HG03064 (cell line): ENCODE data around the gene EFR3B.
"Not testable (repeated sequence)": the region's sequence is repeated elsewhere in the genome, so short reads cannot be mapped to it uniquely, and the experiment has no call there.

Source experiments
- ATAC-seq: cut with Tn5 transposase; IDR thresholded peaks from one replicate; pipeline ENCODE4 v1.9.1; 2021; ENCODE audit warnings: low read depth; ENCODE audit not compliant: unreplicated experiment

Gene EFR3B

GRCh38 chr2:25103287-25103871 lies 61.5 kb downstream of the EFR3B start:
- no peak for ATAC-seq

GRCh38 chr2:25104736-25105135 lies 62.9 kb downstream of the EFR3B start:
- ATAC-seq, result no peak

- no peak for ATAC-seq
Observed at GRCh38 chr2:25105336-25106085, 63.6 kb downstream of the EFR3B start.

- no peak for ATAC-seq
Observed at GRCh38 chr2:25109822-25110221, 67.9 kb downstream of the EFR3B start.

- ATAC-seq, result no peak
Observed at GRCh38 chr2:25112113-25112512, 70.2 kb downstream of the EFR3B start.

- ATAC-seq, result no peak
Observed at GRCh38 chr2:25115249-25115883, 73.5 kb downstream of the EFR3B start.

GRCh38 chr2:25115902-25116301 lies 74.0 kb downstream of the EFR3B start:
- no peak for ATAC-seq

- no peak for ATAC-seq
Observed at GRCh38 chr2:25116956-25117355, 75.1 kb downstream of the EFR3B start.

GRCh38 chr2:25119263-25119662 lies 77.4 kb downstream of the EFR3B start:
- no peak for ATAC-seq

GRCh38 chr2:25122367-25122766 lies 80.5 kb downstream of the EFR3B start:
- ATAC-seq, result no peak

- no peak for ATAC-seq
Observed at GRCh38 chr2:25123682-25124081, 81.8 kb downstream of the EFR3B start.

GRCh38 chr2:25125189-25125588 lies 83.3 kb downstream of the EFR3B start:
- no peak for ATAC-seq

GRCh38 chr2:25125976-25126375 lies 84.1 kb downstream of the EFR3B start:
- no peak for ATAC-seq

GRCh38 chr2:25127071-25127470 lies 85.2 kb downstream of the EFR3B start:
- ATAC-seq, result not testable (repeated sequence)

- no peak for ATAC-seq
Observed at GRCh38 chr2:25127646-25128045, 85.8 kb downstream of the EFR3B start.

GRCh38 chr2:25129901-25130520 lies 88.1 kb downstream of the EFR3B start:
- no peak for ATAC-seq

- ATAC-seq, result no peak
Observed at GRCh38 chr2:25131253-25131566, 89.3 kb downstream of the EFR3B start.

- ATAC-seq, result no peak
Observed at GRCh38 chr2:25131567-25132298, 89.9 kb downstream of the EFR3B start.

- no peak for ATAC-seq
Observed at GRCh38 chr2:25132299-25132635, 90.4 kb downstream of the EFR3B start.

GRCh38 chr2:25132693-25133092 lies 90.8 kb downstream of the EFR3B start:
- ATAC-seq, result no peak

GRCh38 chr2:25140535-25140934 lies 98.7 kb downstream of the EFR3B start:
- not testable (repeated sequence) for ATAC-seq
